Erythroblast (primary cell): ENCODE results near the gene TRAPPC6A.

Experiments
- GATA1 ChIP-seq: IDR thresholded peaks from 2 replicates; pipeline ENCODE4 v1.6.1; 2011; ENCODE audit warnings: low read depth, mild to moderate bottlenecking, control low read depth, low read length, moderate library complexity
- POLR2A ChIP-seq: IDR thresholded peaks from 2 replicates; pipeline ENCODE4 v1.6.1; 2011; ENCODE audit warnings: mild to moderate bottlenecking, low read length

DNA sequence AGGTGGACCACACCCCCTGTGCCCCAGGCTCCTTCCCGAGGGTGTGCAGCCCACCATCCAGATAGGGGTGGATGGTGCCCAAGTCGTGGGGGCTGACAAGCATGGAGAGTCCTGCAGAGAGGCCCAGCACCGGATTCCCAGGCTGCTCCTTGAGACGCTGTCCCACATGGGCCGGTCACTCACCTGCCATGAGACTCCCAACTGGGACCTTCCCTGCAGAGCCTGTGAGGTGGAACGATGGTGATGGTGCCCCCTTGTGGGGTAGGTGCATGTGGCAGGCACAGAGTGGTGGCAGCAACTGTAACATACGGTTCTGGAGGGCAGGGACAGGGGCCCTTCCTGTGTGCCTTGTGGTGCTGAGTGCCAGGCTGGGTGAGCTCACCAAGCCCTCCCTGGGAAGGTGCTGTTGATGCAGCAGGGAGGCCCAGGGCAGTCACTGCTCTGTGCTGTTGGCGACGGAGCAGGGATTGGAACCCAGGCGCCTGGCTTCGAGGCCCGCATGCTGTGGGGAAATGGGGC, 52.0 kb downstream of the TRAPPC6A start:
- TF ChIP-seq POLR2A (no peak), GATA1 (no peak)
